KMS-11 (cell line): ENCODE results near the gene LRRTM2.

Experiments
- H2AFZ ChIP-seq: fragments of 200-600 bp; sonication (generic); 2 replicates; pipeline ENCODE4 v1.6.1; 2016; ENCODE audit warnings: antibody characterized with exemption, mixed run types, low read depth
- H3K27ac ChIP-seq: fragments of 200-600 bp; sonication (generic); 2 replicates; pipeline ENCODE4 v1.6.1; 2016; ENCODE audit warnings: mild to moderate bottlenecking, mixed run types
- H3K27me3 ChIP-seq: fragments of 200-600 bp; sonication (generic); 2 replicates; pipeline ENCODE4 v1.6.1; 2017; ENCODE audit warnings: mild to moderate bottlenecking, low read depth, mixed run types, moderate library complexity; ENCODE audit not compliant: insufficient read depth
- H3K36me3 ChIP-seq: fragments of 200-600 bp; sonication (generic); 2 replicates; pipeline ENCODE4 v1.6.1; 2017; ENCODE audit warnings: mild to moderate bottlenecking, mixed run types; ENCODE audit not compliant: insufficient read depth
- H3K4me1 ChIP-seq: fragments of 200-600 bp; sonication (generic); 2 replicates; pipeline ENCODE4 v1.6.1; 2016; ENCODE audit warnings: mild to moderate bottlenecking, low read depth, mixed run types; ENCODE audit not compliant: poor library complexity, severe bottlenecking
- H3K4me2 ChIP-seq: fragments of 200-600 bp; sonication (generic); 2 replicates; pipeline ENCODE4 v1.7.0; 2016; ENCODE audit warnings: mild to moderate bottlenecking, mixed run types
- H3K4me3 ChIP-seq: fragments of 200-600 bp; sonication (generic); IDR thresholded peaks from 2 replicates; pipeline ENCODE4 v1.6.1; 2017; ENCODE audit warnings: low read depth, low read length, mixed read lengths; ENCODE audit not compliant: insufficient read depth
- H3K79me2 ChIP-seq: fragments of 200-600 bp; sonication (generic); 2 replicates; pipeline ENCODE4 v1.6.1; 2016; ENCODE audit warnings: low read depth, mixed run types; ENCODE audit not compliant: insufficient read depth
- H3K9ac ChIP-seq: fragments of 200-600 bp; sonication (generic); 2 replicates; pipeline ENCODE4 v1.6.1; 2016; ENCODE audit warnings: mild to moderate bottlenecking, mixed run types
- H4K20me1 ChIP-seq: fragments of 200-600 bp; sonication (generic); 2 replicates; pipeline ENCODE4 v1.6.1; 2016; ENCODE audit warnings: mild to moderate bottlenecking, mixed run types; ENCODE audit not compliant: insufficient read depth
- TF ChIP-seq, protein P1 (sequence below): fragments of 200-600 bp; sonication (generic); conservative IDR thresholded peaks from 2 replicates; pipeline ENCODE4 v1.6.1; 2017; ENCODE audit warnings: low read depth, mild to moderate bottlenecking, antibody characterized with exemption, low read length, moderate library complexity, mixed read lengths

The LRRTM2 gene

DNA sequence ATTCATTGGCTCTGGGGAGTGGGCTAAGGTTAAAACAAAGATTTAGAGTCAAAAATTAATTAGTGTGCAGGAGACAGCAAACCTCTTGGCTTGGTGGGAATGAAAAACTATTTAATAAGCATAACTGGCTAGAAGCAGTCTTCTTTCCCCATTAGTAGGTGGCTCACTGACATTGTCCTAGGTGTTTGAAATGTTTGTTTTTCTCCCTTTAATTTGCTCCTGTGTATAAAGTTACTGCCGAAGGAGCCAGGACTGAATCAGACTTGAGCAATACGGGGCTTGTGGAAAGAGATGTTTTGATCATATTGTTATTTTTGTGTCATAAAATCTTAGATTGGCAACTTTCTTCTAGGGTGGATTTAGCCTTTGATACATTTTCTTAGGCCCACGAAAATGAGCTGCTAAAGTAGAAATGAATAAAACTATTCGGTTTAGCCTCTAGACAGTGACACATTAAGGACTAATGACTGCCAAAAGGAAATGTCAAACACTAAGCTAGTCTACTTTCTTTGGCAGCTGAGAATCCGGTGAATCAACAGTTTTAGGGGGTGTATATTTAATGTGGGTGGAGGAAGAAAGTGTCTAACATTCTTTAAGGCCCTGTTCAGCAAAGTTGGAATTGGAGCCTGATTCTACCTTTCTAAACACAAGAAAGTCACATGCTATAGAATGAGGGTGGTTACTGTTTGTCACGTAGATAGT lies 30.2 kb downstream of the LRRTM2 start:
- no peaks in the 10 kb centered on the region for H4K20me1 ChIP-seq
- H3K79me2 ChIP-seq: no peaks in the 10 kb centered on the region
- no peak overlapping the region for H2AFZ ChIP-seq
- H3K27ac ChIP-seq: no peak overlapping the region
- H3K36me3 ChIP-seq: no peaks in the 10 kb centered on the region
- peaks cover 3% of the 10 kb centered on the region for H3K4me1 ChIP-seq
- TF ChIP-seq, protein P1, sequence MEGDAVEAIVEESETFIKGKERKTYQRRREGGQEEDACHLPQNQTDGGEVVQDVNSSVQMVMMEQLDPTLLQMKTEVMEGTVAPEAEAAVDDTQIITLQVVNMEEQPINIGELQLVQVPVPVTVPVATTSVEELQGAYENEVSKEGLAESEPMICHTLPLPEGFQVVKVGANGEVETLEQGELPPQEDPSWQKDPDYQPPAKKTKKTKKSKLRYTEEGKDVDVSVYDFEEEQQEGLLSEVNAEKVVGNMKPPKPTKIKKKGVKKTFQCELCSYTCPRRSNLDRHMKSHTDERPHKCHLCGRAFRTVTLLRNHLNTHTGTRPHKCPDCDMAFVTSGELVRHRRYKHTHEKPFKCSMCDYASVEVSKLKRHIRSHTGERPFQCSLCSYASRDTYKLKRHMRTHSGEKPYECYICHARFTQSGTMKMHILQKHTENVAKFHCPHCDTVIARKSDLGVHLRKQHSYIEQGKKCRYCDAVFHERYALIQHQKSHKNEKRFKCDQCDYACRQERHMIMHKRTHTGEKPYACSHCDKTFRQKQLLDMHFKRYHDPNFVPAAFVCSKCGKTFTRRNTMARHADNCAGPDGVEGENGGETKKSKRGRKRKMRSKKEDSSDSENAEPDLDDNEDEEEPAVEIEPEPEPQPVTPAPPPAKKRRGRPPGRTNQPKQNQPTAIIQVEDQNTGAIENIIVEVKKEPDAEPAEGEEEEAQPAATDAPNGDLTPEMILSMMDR: no peak
- no peak overlapping the region for H3K9ac ChIP-seq
- no peaks in the 10 kb centered on the region for H3K27me3 ChIP-seq
- H3K4me3 ChIP-seq: no peak overlapping the region
- H3K4me2 ChIP-seq: no peak overlapping the region

DNA sequence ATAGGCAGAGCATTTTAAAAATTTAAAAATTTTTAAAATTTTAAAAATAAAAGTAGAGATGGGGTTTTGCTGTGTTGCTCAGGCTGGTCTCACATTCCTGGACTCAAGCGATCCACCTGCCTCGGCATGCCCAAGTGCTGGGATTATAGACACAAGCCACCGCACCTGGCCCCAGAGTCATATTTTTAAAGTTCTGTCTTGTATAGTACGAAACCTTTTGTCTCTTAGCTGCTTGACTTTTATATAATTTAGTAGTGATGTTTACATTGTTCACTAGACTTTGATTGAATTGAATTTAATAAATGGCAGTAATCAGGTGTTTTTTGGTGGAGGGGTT lies 31.0 kb downstream of the LRRTM2 start:
- Histone ChIP-seq H3K4me3 (no peak overlapping the region), H3K4me1 (peaks cover 3% of the 10 kb centered on the region), H4K20me1 (no peaks in the 10 kb centered on the region), H3K27ac (no peak overlapping the region), H2AFZ (no peak overlapping the region), H3K79me2 (no peaks in the 10 kb centered on the region), H3K27me3 (no peaks in the 10 kb centered on the region), H3K4me2 (no peak overlapping the region), H3K36me3 (no peaks in the 10 kb centered on the region), H3K9ac (no peak overlapping the region)
- TF ChIP-seq, protein P1: no peak

DNA sequence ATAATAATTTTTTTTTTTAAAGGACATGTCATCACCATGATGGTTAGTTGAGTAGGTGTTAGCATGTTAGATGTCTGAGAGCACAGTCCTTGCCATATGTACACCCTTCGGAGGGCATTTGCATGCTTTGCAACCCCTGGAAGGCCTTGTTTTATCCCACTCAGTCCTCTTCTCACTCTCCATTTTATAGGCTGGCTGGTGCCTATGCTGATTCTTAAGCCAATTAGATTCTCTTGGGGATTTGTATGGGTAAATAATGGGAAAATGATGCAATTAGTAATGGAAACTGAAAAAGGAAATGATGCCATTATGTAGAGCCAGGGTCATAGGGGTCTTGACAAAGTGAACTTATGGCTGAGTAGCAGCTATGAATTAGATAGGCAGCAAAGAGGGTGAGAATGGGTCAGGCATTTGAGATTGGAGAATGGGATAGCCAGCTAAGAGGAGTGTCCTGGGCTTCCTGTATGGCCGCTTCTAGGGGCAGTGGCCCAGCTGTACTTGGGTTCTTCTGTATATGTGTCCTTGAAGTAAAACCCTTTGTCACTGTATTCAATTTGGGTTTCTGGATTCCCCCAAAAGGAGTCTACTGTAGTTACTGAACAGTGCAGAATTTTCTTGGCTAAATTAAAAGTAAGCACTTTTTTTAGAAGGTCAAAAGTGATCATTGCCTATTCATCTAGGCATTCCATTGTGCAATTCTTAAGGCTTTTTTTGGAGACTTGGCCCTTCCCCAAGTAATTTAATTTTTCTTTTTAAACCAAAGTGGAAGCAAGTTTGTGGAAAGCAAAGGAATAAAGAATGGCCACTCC lies 31.6 kb downstream of the LRRTM2 start:
- no peak overlapping the region for H3K27ac ChIP-seq
- TF ChIP-seq, protein P1: no peak

DNA sequence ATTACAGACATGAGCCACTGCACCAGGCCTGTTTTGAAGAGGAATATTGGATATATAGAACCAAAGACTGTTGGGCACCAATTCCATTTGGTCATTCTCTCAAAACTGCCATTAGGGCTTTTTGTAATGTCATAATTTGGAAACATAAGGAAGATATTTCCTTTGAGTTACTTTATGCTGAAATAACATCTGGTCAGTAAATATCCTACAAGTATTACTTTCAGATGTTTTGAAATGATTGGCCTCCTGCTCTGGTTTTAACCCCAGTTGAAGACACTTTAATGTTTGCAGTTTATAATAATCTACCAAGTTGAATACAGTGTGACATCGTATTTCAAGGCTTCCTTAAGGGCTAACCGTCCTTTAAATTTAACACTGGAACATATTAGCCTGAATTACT lies 33.6 kb downstream of the LRRTM2 start:
- H3K4me2 ChIP-seq: no peak overlapping the region
- TF ChIP-seq, protein P1: no peak
- H3K27ac ChIP-seq: no peak overlapping the region
- no peaks in the 10 kb centered on the region for H3K27me3 ChIP-seq
- no peaks in the 10 kb centered on the region for H4K20me1 ChIP-seq
- H3K9ac ChIP-seq: no peak overlapping the region
- no peaks in the 10 kb centered on the region for H3K79me2 ChIP-seq
- H3K36me3 ChIP-seq: no peaks in the 10 kb centered on the region
- H3K4me1 ChIP-seq: peaks cover 3% of the 10 kb centered on the region
- H2AFZ ChIP-seq: no peak overlapping the region
- no peak overlapping the region for H3K4me3 ChIP-seq

More for the DNA sequence above, 31.6 kb downstream of the LRRTM2 start:
- Histone ChIP-seq H3K4me3 (no peak overlapping the region), H2AFZ (no peak overlapping the region), H3K27me3 (no peaks in the 10 kb centered on the region), H3K36me3 (no peaks in the 10 kb centered on the region), H3K9ac (no peak overlapping the region), H3K79me2 (no peaks in the 10 kb centered on the region), H3K4me2 (no peak overlapping the region), H3K4me1 (peaks cover 3% of the 10 kb centered on the region), H4K20me1 (no peaks in the 10 kb centered on the region)
